ENCODE measurements around the gene TP73. TPM values are rescaled to one million over a fixed set of nuclear protein-coding genes. Genes with fewer than 3 reads are reported as not detected.

TP73 gene
- total RNA-seq, 1 experiment from 2014 or later = 0.54 TPM

GRCh38 chr1:3777078-3777547, 124.8 kb downstream of the TP73 start:
- H3K36me3 Mint-ChIP-seq (ENCODE audit: insufficient read depth, unreplicated experiment) = peaks cover 16% of the 10 kb centered on the region
- intact Hi-C loops (cut with micrococcal nuclease; ENCODE audit: unreplicated experiment) = no loop called here
- no peaks in the 10 kb centered on the region for H3K27me3 Mint-ChIP-seq (ENCODE audit: unreplicated experiment)
- CTCF ChIA-PET = no interaction called here
- no peaks in the 10 kb centered on the region for H3K4me1 Mint-ChIP-seq (ENCODE audit: low read depth, unreplicated experiment)
- H3K4me3 Mint-ChIP-seq (ENCODE audit: low read depth, unreplicated experiment) = no peak overlapping the region
- TF ChIP-seq CTCF (IDR thresholded peaks at IDR 0.05; ENCODE audit: unreplicated experiment) = no peak
- H3K9me3 Mint-ChIP-seq (ENCODE audit: low read depth, unreplicated experiment) = no peaks in the 10 kb centered on the region
- BruUV-seq (replicated peaks) = no TSS peak
- no peak for DNase-seq
- H3K27ac Mint-ChIP-seq (ENCODE audit: unreplicated experiment) = no peak overlapping the region

GRCh38 chr1:3777647-3778589, 125.6 kb downstream of the TP73 start:
- BruUV-seq (replicated peaks) = no TSS peak
- CTCF ChIA-PET = no interaction called here
- Mint-ChIP-seq H3K27me3 (ENCODE audit: unreplicated experiment) (no peaks in the 10 kb centered on the region), H3K27ac (ENCODE audit: unreplicated experiment) (no peak overlapping the region), H3K4me1 (ENCODE audit: low read depth, unreplicated experiment) (no peaks in the 10 kb centered on the region), H3K36me3 (ENCODE audit: insufficient read depth, unreplicated experiment) (peaks cover 22% of the 10 kb centered on the region), H3K4me3 (ENCODE audit: low read depth, unreplicated experiment) (no peak overlapping the region), H3K9me3 (ENCODE audit: low read depth, unreplicated experiment) (no peaks in the 10 kb centered on the region)
- intact Hi-C loops (cut with micrococcal nuclease; ENCODE audit: unreplicated experiment) = no loop called here
- no peak for TF ChIP-seq CTCF (IDR thresholded peaks at IDR 0.05; ENCODE audit: unreplicated experiment)
- no peak for DNase-seq

DNA sequence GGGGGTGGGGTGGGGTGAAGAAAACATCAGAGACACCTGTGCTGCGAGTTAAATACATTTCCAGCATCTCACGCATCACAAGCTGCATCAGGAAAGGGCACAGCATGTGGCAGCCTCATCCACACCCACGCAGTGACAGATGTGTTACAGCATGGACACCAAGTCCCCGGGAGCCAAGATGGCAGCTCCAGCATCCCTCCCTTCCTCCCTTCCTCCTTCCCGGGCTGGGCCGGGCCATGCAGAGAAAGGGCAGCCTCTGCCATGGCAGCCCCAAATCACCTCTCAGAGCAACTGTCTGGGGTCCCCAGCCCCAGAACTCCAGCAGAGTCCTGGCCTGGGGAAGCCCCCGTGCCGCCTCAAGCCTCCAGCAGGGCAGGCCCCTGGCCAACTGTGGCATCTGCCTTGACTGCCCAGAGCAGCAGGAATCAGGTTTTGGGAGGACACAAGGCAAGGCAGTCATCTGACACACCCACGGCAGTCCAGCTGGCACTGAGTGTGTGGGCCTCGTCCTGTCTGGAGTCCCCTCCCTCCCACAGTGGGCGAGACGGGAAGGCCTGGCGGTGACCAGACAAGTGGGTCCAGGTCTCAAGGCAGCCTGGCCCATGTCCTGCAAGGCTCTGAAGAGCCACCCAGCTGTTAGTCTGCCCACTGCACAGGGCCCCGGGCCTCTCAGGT, 126.4 kb downstream of the TP73 start:
- Mint-ChIP-seq H3K9me3 (ENCODE audit: low read depth, unreplicated experiment) (no peaks in the 10 kb centered on the region), H3K4me3 (ENCODE audit: low read depth, unreplicated experiment) (no peak overlapping the region), H3K36me3 (ENCODE audit: insufficient read depth, unreplicated experiment) (peaks cover 29% of the 10 kb centered on the region), H3K27ac (ENCODE audit: unreplicated experiment) (no peak overlapping the region), H3K27me3 (ENCODE audit: unreplicated experiment) (no peaks in the 10 kb centered on the region), H3K4me1 (ENCODE audit: low read depth, unreplicated experiment) (no peaks in the 10 kb centered on the region)
- BruUV-seq (replicated peaks) = no TSS peak
- no peak for TF ChIP-seq CTCF (IDR thresholded peaks at IDR 0.05; ENCODE audit: unreplicated experiment)
- CTCF ChIA-PET = no interaction called here
- no peak for DNase-seq
- intact Hi-C loops (cut with micrococcal nuclease; ENCODE audit: unreplicated experiment) = no loop called here

DNA sequence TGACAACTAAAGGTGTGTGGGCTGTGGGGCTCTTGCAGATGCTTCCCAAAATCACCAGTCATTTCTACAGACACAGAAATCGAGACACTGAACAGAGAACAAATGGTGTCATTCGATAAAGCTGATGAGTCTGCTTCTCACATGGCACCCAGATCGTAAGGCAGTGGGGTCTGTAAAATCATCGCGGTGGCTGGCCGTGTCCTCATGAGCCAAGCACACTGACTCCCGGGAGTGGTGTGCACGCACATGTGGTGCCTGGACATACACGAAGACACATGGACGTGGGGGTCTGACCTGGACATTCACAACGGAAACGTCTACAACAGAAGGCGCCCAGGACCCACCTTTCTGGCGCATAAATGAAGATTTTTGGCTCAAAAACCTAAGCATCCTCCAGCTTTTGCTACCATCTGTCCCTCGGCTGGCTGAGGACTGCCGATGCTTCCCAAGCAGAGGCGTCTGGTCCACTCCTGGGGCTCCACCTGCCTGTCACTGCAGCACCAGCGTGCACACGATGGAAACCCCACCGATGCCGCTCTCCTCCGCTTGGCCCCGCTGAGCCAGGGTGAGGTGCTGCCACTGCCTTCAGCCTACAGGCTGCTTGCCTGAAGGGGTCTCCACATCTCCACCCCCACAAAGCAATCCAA, 127.1 kb downstream of the TP73 start:
- Mint-ChIP-seq H3K27ac (ENCODE audit: unreplicated experiment) (no peak overlapping the region), H3K36me3 (ENCODE audit: insufficient read depth, unreplicated experiment) (peaks cover 34% of the 10 kb centered on the region)
- no peak for TF ChIP-seq CTCF (IDR thresholded peaks at IDR 0.05; ENCODE audit: unreplicated experiment)

More for the DNA sequence above, 127.1 kb downstream of the TP73 start:
- H3K4me3 Mint-ChIP-seq (ENCODE audit: low read depth, unreplicated experiment) = no peak overlapping the region
- DNase-seq = no peak
- CTCF ChIA-PET = no interaction called here
- no peaks in the 10 kb centered on the region for H3K4me1 Mint-ChIP-seq (ENCODE audit: low read depth, unreplicated experiment)
- BruUV-seq (replicated peaks) = no TSS peak
- H3K27me3 Mint-ChIP-seq (ENCODE audit: unreplicated experiment) = no peaks in the 10 kb centered on the region
- intact Hi-C loops (cut with micrococcal nuclease; ENCODE audit: unreplicated experiment) = no loop called here
- no peaks in the 10 kb centered on the region for H3K9me3 Mint-ChIP-seq (ENCODE audit: low read depth, unreplicated experiment)
